Measurements from ENCODE around the gene MCC. TPM values are rescaled to one million over a fixed set of nuclear protein-coding genes. Genes with fewer than 3 reads are reported as not detected.

MCC gene
- total and polyA plus RNA-seq, 2 of the 4 experiments (the other 2 are of a cell fraction), result 5.0 to 20.6 TPM

- BruUV-seq (replicated peaks), result no TSS peak
- peaks cover 0 to 4% of the 10 kb centered on the region in 2 experiments; a peak in 1 of 4 replicates for H3K79me1 ChIP-seq (ENCODE audit: low read depth in 1 of 2, low read length in 2 of 2)
- no peak overlapping the region for H3K18ac ChIP-seq (ENCODE audit: low read depth, low read length)
- no peaks in the 10 kb centered on the region for H3K27me3 ChIP-seq (ENCODE audit: control insufficient read depth, insufficient read depth, low read length)
- H2BK5ac ChIP-seq (ENCODE audit: low read depth, low read length, poor library complexity, severe bottlenecking), result no peak overlapping the region
- ChIA-PET CTCF (no interaction called here), POLR2A (ENCODE audit: unreplicated experiment) (no interaction called here)
- H3K9me3 ChIP-seq (ENCODE audit: control insufficient read depth, insufficient read depth, low read length), result no peaks in the 10 kb centered on the region; the same call in 1 of the 2 replicates
- H2BK15ac ChIP-seq (ENCODE audit: low read depth, low read length), result no peak overlapping the region
- no peak overlapping the region for H2AK5ac ChIP-seq (ENCODE audit: low read depth, low read length)
- H4K20me1 ChIP-seq (ENCODE audit: insufficient read depth, low read length), result 0 out of 2 replicates have a peak, but pooled peaks cover 2% of the 10 kb centered on the region
- intact Hi-C loops (cut with micrococcal nuclease) (loop anchor here (5.0 kb wide), 1 partner anchor 131 kb away; no protein-coding TSS in a partner anchor), dilution Hi-C loops (cut with HindIII; ENCODE audit: low sequenced_read_pairs, unreplicated experiment) (no loop called here), in situ Hi-C loops (cut with MboI; ENCODE audit: low sequenced_read_pairs) (no loop called here)
- H4K5ac ChIP-seq (ENCODE audit: low read depth, low read length), result no peak overlapping the region
- H4K91ac ChIP-seq (ENCODE audit: insufficient read depth, low read depth, low read length), result no peak overlapping the region
- H2AK9ac ChIP-seq (replicated peaks; ENCODE audit: low read depth, low read length, poor library complexity), result no peak overlapping the region
- H3K4me1 ChIP-seq (ENCODE audit: control insufficient read depth, insufficient read depth, low read length), result 0 out of 2 replicates have a peak, but pooled peaks cover 2% of the 10 kb centered on the region
- DNase-seq, result no peak
- no peak overlapping the region for H3K4me3 ChIP-seq (ENCODE audit: insufficient read depth, low read depth, low read length)
- no peak overlapping the region for H3K14ac ChIP-seq (replicated peaks; ENCODE audit: low read depth, low read length)
- ATAC-seq (ENCODE audit: low read depth), result no peak
- H2AFZ ChIP-seq (replicated peaks; ENCODE audit: low read length, poor library complexity), result no peak overlapping the region
- no peak overlapping the region for H3K27ac ChIP-seq (ENCODE audit: insufficient read depth, low read length)
- H3K4ac ChIP-seq (ENCODE audit: low read depth, low read length), result no peak overlapping the region
- H2BK20ac ChIP-seq (ENCODE audit: low read depth, low read length), result no peak overlapping the region
- no peak overlapping the region for H2BK120ac ChIP-seq (ENCODE audit: low read depth, low read length)
- H3K36me3 ChIP-seq (ENCODE audit: control insufficient read depth, insufficient read depth, low read length), result 0 out of 2 replicates have a peak, but pooled peaks cover 1% of the 10 kb centered on the region
- H3K56ac ChIP-seq (ENCODE audit: extremely low read depth, insufficient read depth, low read length), result no peak overlapping the region
- no peak overlapping the region for H3K4me2 ChIP-seq (ENCODE audit: low read depth, low read length)
- TF ChIP-seq USF2 (IDR thresholded peaks at IDR 0.05; ENCODE audit: low read depth, low read length), result no peak
- TF ChIP-seq FOS (IDR thresholded peaks at IDR 0.05; ENCODE audit: low read depth, low read length), result no peak
- no peak for TF ChIP-seq RFX5 (IDR thresholded peaks at IDR 0.05; ENCODE audit: low read depth, low read length)
- no peak for TF ChIP-seq MAFK (IDR thresholded peaks at IDR 0.05; ENCODE audit: low read depth, low read length)
- no peak for TF ChIP-seq RCOR1 (IDR thresholded peaks at IDR 0.05; ENCODE audit: insufficient replicate concordance, low read length)
- no peak for TF ChIP-seq MXI1 (IDR thresholded peaks at IDR 0.05; ENCODE audit: borderline replicate concordance, low read depth, low read length)
- TF ChIP-seq SMC3 (IDR thresholded peaks at IDR 0.05; ENCODE audit: low read depth, low read length), result no peak
- TF ChIP-seq CTCF (conservative IDR thresholded peaks at IDR 0.05; ENCODE audit: low read depth, low read length), result no peak
- no peak for TF ChIP-seq RAD21 (IDR thresholded peaks at IDR 0.05; ENCODE audit: low read length)
- no peak for TF ChIP-seq POLR2A (IDR thresholded peaks at IDR 0.05; ENCODE audit: low read depth, low read length)
- no peaks in the 10 kb centered on the region for H3K9me1 ChIP-seq (ENCODE audit: insufficient read depth, low read length)
- H3K9ac ChIP-seq (ENCODE audit: low read depth, low read length), result no peak overlapping the region
- no CpG with 5 or more reads among the region's 1 CpG for WGBS, 2 experiments (ENCODE audit: extremely low coverage in 2 of 2, insufficient read length in 1 of 2)
- H3K23ac ChIP-seq (ENCODE audit: low read depth, low read length), result no peak overlapping the region
- no peak overlapping the region for H4K8ac ChIP-seq (ENCODE audit: low read depth in 2 of 2, low read length in 2 of 2)
Observed at GRCh38 chr5:113128082-113128481, 360.2 kb downstream of the MCC start.
